GM19099 (cell line): ENCODE measurements around the gene GABRB3.

Experiments
- POLR2A ChIP-seq: IDR thresholded peaks from 3 replicates; pipeline ENCODE4 v1.6.1; 2011; ENCODE audit warnings: low read depth; ENCODE audit not compliant: insufficient read length; ENCODE audit errors: extremely low read depth

Gene GABRB3

GRCh38 chr15:26631894-26632293 is 141.0 kb downstream of the GABRB3 start:
- no peak for TF ChIP-seq POLR2A

GRCh38 chr15:26630857-26631256 is 142.0 kb downstream of the GABRB3 start:
- no peak for TF ChIP-seq POLR2A

GRCh38 chr15:26628879-26629529 is 143.9 kb downstream of the GABRB3 start:
- no peak for TF ChIP-seq POLR2A

GRCh38 chr15:26628071-26628470 is 144.8 kb downstream of the GABRB3 start:
- no peak for TF ChIP-seq POLR2A

GRCh38 chr15:26624128-26624527 is 148.7 kb downstream of the GABRB3 start:
- TF ChIP-seq POLR2A = no peak

- TF ChIP-seq POLR2A = no peak
These were observed 149.8 kb downstream of the GABRB3 start for GRCh38 chr15:26623071-26623470.

- no peak for TF ChIP-seq POLR2A
These were observed 151.1 kb downstream of the GABRB3 start for GRCh38 chr15:26621816-26622215.

GRCh38 chr15:26620528-26621458 is 152.1 kb downstream of the GABRB3 start:
- no peak for TF ChIP-seq POLR2A

- no peak for TF ChIP-seq POLR2A
These were observed 157.0 kb downstream of the GABRB3 start for GRCh38 chr15:26615927-26616302.

- no peak for TF ChIP-seq POLR2A
These were observed 157.5 kb downstream of the GABRB3 start for GRCh38 chr15:26615188-26615926.

GRCh38 chr15:26614734-26615133 is 158.1 kb downstream of the GABRB3 start:
- TF ChIP-seq POLR2A = no peak

GRCh38 chr15:26598704-26599103 is 174.2 kb downstream of the GABRB3 start:
- TF ChIP-seq POLR2A = no peak

GRCh38 chr15:26595611-26596010 is 177.3 kb downstream of the GABRB3 start:
- no peak for TF ChIP-seq POLR2A

GRCh38 chr15:26590676-26591075 is 182.2 kb downstream of the GABRB3 start:
- no peak for TF ChIP-seq POLR2A

- TF ChIP-seq POLR2A = no peak
These were observed 190.0 kb downstream of the GABRB3 start for GRCh38 chr15:26582840-26583239.

GRCh38 chr15:26580943-26581342 is 191.9 kb downstream of the GABRB3 start:
- TF ChIP-seq POLR2A = no peak

- no peak for TF ChIP-seq POLR2A
These were observed 200.1 kb downstream of the GABRB3 start for GRCh38 chr15:26572602-26573350.
